A673 (cell line): Measurements from ENCODE around the gene NFKBIL1. TPM values are rescaled to one million over a fixed set of nuclear protein-coding genes. Genes with fewer than 3 reads are reported as not detected.

Source experiments
- BruUV-seq: library from RNA; stranded (reverse); fragments of 400-500 nt; replicated peaks from 2 replicates; lab custom pipeline; 2021; lab: Mats Ljungman, UMichigan
- CTCF ChIA-PET: fragments of 300-600 bp; sonication (Branson Sonifier 250); formaldehyde crosslinking; loops from one replicate; lab custom pipeline; 2022; ENCODE audit warnings: antibody characterized with exemption; lab: Charles Lee
- POLR2A ChIA-PET: fragments of 300-600 bp; sonication (Branson Sonifier 250); formaldehyde crosslinking; loops from one replicate; lab custom pipeline; 2022; ENCODE audit warnings: antibody characterized with exemption; ENCODE audit not compliant: low non-redundant PET; lab: Charles Lee
- DNase-seq: peaks from one replicate; pipeline ENCODE4 v3.0.0-alpha.2; 2015; ENCODE audit warnings: low spot score
- H3K27ac ChIP-seq: fragments of 200-600 bp; sonication (generic); 2 replicates; pipeline ENCODE4 v1.5.1; 2016; ENCODE audit warnings: mixed run types, low read depth, mild to moderate bottlenecking, mixed read lengths, antibody characterized with exemption, low read length; ENCODE audit not compliant: poor library complexity, severe bottlenecking
- H3K27me3 ChIP-seq: fragments of 200-600 bp; sonication (generic); replicated peaks from 2 replicates; pipeline ENCODE4 v1.6.1; 2017; ENCODE audit warnings: mixed run types, low read depth, mild to moderate bottlenecking, mixed read lengths, antibody characterized with exemption, low read length; ENCODE audit not compliant: insufficient read depth, poor library complexity
- H3K36me3 ChIP-seq: fragments of 200-600 bp; sonication (generic); 2 replicates; pipeline ENCODE4 v1.6.1; 2016; ENCODE audit warnings: mixed run types, mild to moderate bottlenecking, mixed read lengths, antibody characterized with exemption, low read length; ENCODE audit not compliant: insufficient read depth, poor library complexity, severe bottlenecking
- H3K4me1 ChIP-seq: fragments of 200-600 bp; sonication (generic); 2 replicates; pipeline ENCODE4 v1.6.1; 2017; ENCODE audit warnings: mixed run types, mild to moderate bottlenecking, mixed read lengths, antibody characterized with exemption, low read length; ENCODE audit not compliant: insufficient read depth, poor library complexity, severe bottlenecking
- H3K4me3 ChIP-seq: fragments of 200-600 bp; sonication (generic); 2 replicates; pipeline ENCODE4 v1.5.1; 2016; ENCODE audit warnings: low read depth, mixed run types, mild to moderate bottlenecking, mixed read lengths, low read length; ENCODE audit not compliant: poor library complexity, severe bottlenecking
- H3K9me3 ChIP-seq: fragments of 200-600 bp; sonication (generic); 2 replicates; pipeline ENCODE4 v1.6.1; 2016; ENCODE audit warnings: mixed run types, low read depth, mild to moderate bottlenecking, mixed read lengths, antibody characterized with exemption, low read length; ENCODE audit not compliant: poor library complexity, severe bottlenecking
- CTCF ChIP-seq: fragments of 300-800, 200-600 bp; sonication (generic); conservative IDR thresholded peaks from 2 replicates; pipeline ENCODE4 v1.5.1; 2017; ENCODE audit warnings: low read depth, mild to moderate bottlenecking, antibody characterized with exemption, low read length, moderate library complexity, mixed read lengths
- EZH2 ChIP-seq: fragments of 200-600 bp; sonication (generic); IDR thresholded peaks from 2 replicates; pipeline ENCODE4 v1.6.1; 2017; ENCODE audit warnings: borderline replicate concordance, low read depth, mild to moderate bottlenecking, mixed read lengths, antibody characterized with exemption, low read length; ENCODE audit not compliant: poor library complexity, severe bottlenecking
- intact Hi-C: fragments of 100-400 bp; cut with micrococcal nuclease; formaldehyde crosslinking; loops from one replicate; pipeline ENCODE4 v1.10.0; 2022; ENCODE audit not compliant: unreplicated experiment
- total RNA-seq: library from RNA; stranded (reverse); gene quantifications from 2 replicates; pipeline ENCODE4 v1.2.3, GENCODE V29; 2021

NFKBIL1 gene
- total RNA-seq, 1 experiment from 2014 or later = 15.7 TPM

GRCh38 chr6:31528307-31528777, 19.1 kb upstream of the NFKBIL1 start:
- no peak overlapping the region for H3K27ac ChIP-seq
- no peaks in the 10 kb centered on the region for H3K4me1 ChIP-seq
- POLR2A ChIA-PET = interaction anchor here (0.7 kb wide), 1 partner anchor 19 kb away, joined by 3 read pairs; the partner anchor contains the start of gene NFKBIL1
- no peaks in the 10 kb centered on the region for H3K9me3 ChIP-seq
- peaks cover 36% of the 10 kb centered on the region for H3K36me3 ChIP-seq
- intact Hi-C loops = no loop called here
- TF ChIP-seq CTCF (no peak), EZH2 (no peak)
- DNase-seq = no peak
- H3K27me3 ChIP-seq = no peaks in the 10 kb centered on the region
- no peak overlapping the region for H3K4me3 ChIP-seq
- CTCF ChIA-PET = interaction anchor here (0.7 to 1.1 kb wide), 2 partner anchors 18 to 70 kb away, joined by 3 to 4 read pairs; partner anchors contain the start of gene ATP6V1G2
- no TSS peak for BruUV-seq

GRCh38 chr6:31528821-31529328, 18.5 kb upstream of the NFKBIL1 start, which contains the start of gene MCCD1:
MCCD1 (plus strand) TSS chr6:31528962; CDS start chr6:31529015, 53 bp downstream.
- Histone ChIP-seq H3K4me3 (no peak within 1 kb of the TSS), H3K27ac (no peak within 1 kb of the TSS), H3K27me3 (no peaks in the 10 kb centered on the region), H3K36me3 (peaks cover 41% of the 10 kb centered on the region), H3K4me1 (no peaks in the 10 kb centered on the region), H3K9me3 (no peaks in the 10 kb centered on the region)
- ChIA-PET CTCF (interaction anchor here (1.1 kb wide), 1 partner anchor 17 kb away, joined by 3 read pairs; the partner anchor contains the start of gene ATP6V1G2), POLR2A (interaction anchor here (0.7 kb wide), 1 partner anchor 19 kb away, joined by 3 read pairs; the partner anchor contains the start of gene NFKBIL1)
- no peak for TF ChIP-seq CTCF
- TF ChIP-seq EZH2 = no peak
- intact Hi-C loops = no loop called here
- no TSS peak for BruUV-seq
- no peak for DNase-seq

DNA sequence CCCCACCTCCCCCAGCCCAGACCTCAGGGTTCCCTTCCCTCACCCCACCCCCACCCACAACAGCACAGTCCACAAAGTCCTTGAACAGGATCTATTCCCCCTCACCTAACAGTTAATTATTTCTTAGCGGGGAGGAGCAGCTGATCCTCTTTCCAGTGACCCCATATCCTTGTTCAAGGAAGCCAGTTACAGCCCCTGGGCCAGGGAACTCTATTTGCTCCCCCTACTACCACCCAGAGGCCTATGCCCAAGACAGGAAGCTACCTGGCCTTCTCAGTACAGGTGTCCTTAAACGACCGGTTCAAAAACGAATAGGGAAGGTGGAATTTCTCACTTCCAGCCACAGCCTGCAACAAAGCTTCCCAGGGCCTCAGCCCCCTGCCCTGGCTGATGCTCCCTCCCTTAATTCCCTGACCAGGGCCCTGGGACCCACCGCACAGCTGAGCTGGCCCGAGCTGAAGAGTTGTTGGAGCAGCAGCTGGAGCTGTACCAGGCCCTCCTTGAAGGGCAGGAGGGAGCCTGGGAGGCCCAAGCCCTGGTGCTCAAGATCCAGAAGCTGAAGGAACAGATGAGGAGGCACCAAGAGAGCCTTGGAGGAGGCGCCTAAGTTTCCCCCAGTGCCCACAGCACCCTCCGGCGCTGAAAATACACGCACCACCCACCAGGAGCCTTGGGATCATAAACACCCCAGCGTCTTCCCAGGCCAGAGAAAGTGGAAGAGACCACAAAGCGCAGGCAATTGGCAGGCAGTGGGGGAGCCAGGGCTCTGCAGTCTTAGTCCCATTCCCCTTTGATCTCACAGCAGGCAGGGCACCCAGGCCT, 17.9 kb upstream of the NFKBIL1 start:
- Histone ChIP-seq H3K27ac (no peak overlapping the region), H3K36me3 (peaks cover 47% of the 10 kb centered on the region), H3K27me3 (no peaks in the 10 kb centered on the region), H3K4me3 (no peak overlapping the region), H3K9me3 (no peaks in the 10 kb centered on the region), H3K4me1 (no peaks in the 10 kb centered on the region)
- DNase-seq = no peak
- ChIA-PET CTCF (interaction anchor here (1.1 kb wide), 1 partner anchor 17 kb away, joined by 3 read pairs; the partner anchor contains the start of gene ATP6V1G2), POLR2A (no interaction called here)
- TF ChIP-seq CTCF (no peak), EZH2 (no peak)
- BruUV-seq = no TSS peak
- intact Hi-C loops = no loop called here
